Transverse colon (tissue), 4 donors: ENCODE measurements around the gene CDCA4.
"Not testable (repeated sequence)": the region's sequence is repeated elsewhere in the genome, so short reads cannot be mapped to it uniquely, and the experiment has no call there.

Experiments
- CTCF ChIP-seq, 5 experiments: fragments of 200-600 bp in 3 of 5; fragments of 450-650 bp in 2 of 5; sonication (generic) in 3 of 5; IDR thresholded peaks; 1 replicate in 2 of 5; 2 replicates in 3 of 5; pipeline ENCODE4 v1.5.1; 2016 to 2017; ENCODE audit warnings: antibody characterized with exemption in 5 of 5, inconsistent platforms in 3 of 5, mild to moderate bottlenecking in 2 of 5, moderate library complexity in 1 of 5
- POLR2A ChIP-seq: fragments of 450-650 bp; IDR thresholded peaks from one replicate; pipeline ENCODE4 v1.6.1; 2016; ENCODE audit warnings: antibody characterized with exemption, mild to moderate bottlenecking, moderate library complexity
- POLR2AphosphoS5 ChIP-seq, 3 donors: sonication (generic); formaldehyde crosslinking; IDR thresholded peaks; one replicate each; pipeline ENCODE4 v1.6.1; 2016; ENCODE audit warnings: antibody characterized with exemption in 3 of 3

- not testable (repeated sequence) for TF ChIP-seq CTCF (IDR thresholded peaks at IDR 0.05); POLR2AphosphoS5 (IDR thresholded peaks at IDR 0.05); POLR2A
Measured at GRCh38 chr14:105032451-105032901, 11.6 kb upstream of the CDCA4 start.
